Stimulated activated CD8-positive, alpha-beta memory T cell treated with anti-CD3 and anti-CD28 coated beads, Interleukin-12 subunit alpha, Interleukin-12 subunit beta, amount 100 ng/mL, for 4 hours (primary cell): ENCODE data around the gene TSHR.
"Not testable (repeated sequence)": the region's sequence is repeated elsewhere in the genome, so short reads cannot be mapped to it uniquely, and the experiment has no call there.

Source experiments
- DNase-seq: peaks from one replicate; pipeline ENCODE4 v3.0.0-alpha.2; 2020; ENCODE audit warnings: low read depth

The TSHR gene

GRCh38 chr14:80951491-80951890 is 3.9 kb upstream of the TSHR start:
- no peak for DNase-seq

- not testable (repeated sequence) for DNase-seq
Observed at GRCh38 chr14:80953211-80953610, 2.2 kb upstream of the TSHR start.

GRCh38 chr14:80954687-80955299 is 628 bp upstream of the TSHR start:
- DNase-seq: peak; percentile 41

GRCh38 chr14:80956102-80956501 is 681 bp downstream of the TSHR start:
- no peak for DNase-seq

- no peak for DNase-seq
Observed at GRCh38 chr14:80956922-80957321, 1.5 kb downstream of the TSHR start.

- DNase-seq: no peak
Observed at GRCh38 chr14:80957613-80958012, 2.2 kb downstream of the TSHR start.

- DNase-seq: no peak
Observed at GRCh38 chr14:80958226-80958625, 2.8 kb downstream of the TSHR start.

- DNase-seq: no peak
Observed at GRCh38 chr14:80958939-80959338, 3.5 kb downstream of the TSHR start.

- no peak for DNase-seq
Observed at GRCh38 chr14:80959496-80959895, 4.1 kb downstream of the TSHR start.

GRCh38 chr14:80965037-80965436 is 9.6 kb downstream of the TSHR start:
- no peak for DNase-seq

GRCh38 chr14:80973931-80974641 is 18.7 kb downstream of the TSHR start:
- DNase-seq: no peak

- DNase-seq: no peak
Observed at GRCh38 chr14:80974679-80975078, 19.3 kb downstream of the TSHR start.

GRCh38 chr14:80977221-80977620 is 21.8 kb downstream of the TSHR start:
- DNase-seq: no peak

- DNase-seq: no peak
Observed at GRCh38 chr14:80978403-80978802, 23.0 kb downstream of the TSHR start.

GRCh38 chr14:80979951-80980350 is 24.5 kb downstream of the TSHR start:
- DNase-seq: no peak

GRCh38 chr14:80981156-80981555 is 25.7 kb downstream of the TSHR start:
- DNase-seq: no peak

- DNase-seq: no peak
Observed at GRCh38 chr14:80981673-80982072, 26.3 kb downstream of the TSHR start.

GRCh38 chr14:80982711-80983110 is 27.3 kb downstream of the TSHR start:
- no peak for DNase-seq

GRCh38 chr14:80987235-80988032 is 32.0 kb downstream of the TSHR start:
- DNase-seq: peak; percentile 10

- no peak for DNase-seq
Observed at GRCh38 chr14:80988192-80988591, 32.8 kb downstream of the TSHR start.

GRCh38 chr14:80988735-80989429 is 33.5 kb downstream of the TSHR start:
- no peak for DNase-seq

GRCh38 chr14:80992580-80992979 is 37.2 kb downstream of the TSHR start:
- no peak for DNase-seq
